Esophagus muscularis mucosa (tissue), 4 donors: Measurements from ENCODE around the gene MAN2A1. TPM values are rescaled to one million over a fixed set of nuclear protein-coding genes. Genes with fewer than 3 reads are reported as not detected.

Experiments
- DNase-seq: peaks from one replicate; pipeline ENCODE4 v3.0.0-alpha.2; 2017; ENCODE audit errors: extremely low spot score
- H3K27ac ChIP-seq, 4 donors: fragments of 200-600 bp; sonication (generic); replicated peaks in 1 of 4; 1 replicate in 3 of 4; 2 replicates in 1 of 4; pipeline ENCODE4 v1.5.1; 2016 to 2019; ENCODE audit warnings: mild to moderate bottlenecking in 1 of 4
- H3K27me3 ChIP-seq, 4 donors: fragments of 200-600 bp; sonication (generic); one replicate each; pipeline versions ENCODE4 v1.5.1 to v1.6.0; 2016 to 2019
- H3K36me3 ChIP-seq, 4 donors: fragments of 200-600 bp; sonication (generic); one replicate each; pipeline ENCODE4 v1.5.1; 2016 to 2019
- H3K4me1 ChIP-seq, 4 donors: fragments of 200-600 bp; sonication (generic); one replicate each; pipeline ENCODE4 v1.5.1; 2016 to 2019
- H3K4me3 ChIP-seq, 4 donors: fragments of 200-600 bp; sonication (generic); 1 replicate in 2 of 4; 2 replicates in 2 of 4; pipeline ENCODE4 v1.5.1; 2016 to 2019; ENCODE audit warnings: mild to moderate bottlenecking in 4 of 4, moderate library complexity in 1 of 4
- H3K9me3 ChIP-seq, 4 donors: fragments of 200-600 bp; sonication (generic); 1 replicate in 3 of 4; 2 replicates in 1 of 4; pipeline ENCODE4 v1.5.1; 2016 to 2019
- EP300 ChIP-seq: sonication (generic); formaldehyde crosslinking; IDR thresholded peaks from one replicate; pipeline ENCODE4 v1.6.1; 2017; ENCODE audit warnings: antibody characterized with exemption
- POLR2A ChIP-seq: fragments of 450-650 bp; IDR thresholded peaks from one replicate; pipeline ENCODE4 v1.6.1; 2017; ENCODE audit warnings: antibody characterized with exemption, moderate library complexity, mild to moderate bottlenecking, low read depth
- POLR2AphosphoS5 ChIP-seq, 2 donors: sonication (generic); formaldehyde crosslinking; IDR thresholded peaks; one replicate each; pipeline ENCODE4 v1.6.1; 2017; ENCODE audit warnings: antibody characterized with exemption in 2 of 2
- WGBS: methylation state at CpG from one replicate; pipeline ENCODE4 v1.1.5; 2018; 5-methylcytosine and 5-hydroxymethylcytosine counted together
- intact Hi-C: fragments of 100-400 bp; cut with DNase I; formaldehyde crosslinking; loops from one replicate; pipeline ENCODE4 v1.15.1; 2023
- total RNA-seq, 4 donors: library from RNA; depleted of rRNA; stranded (reverse); fragments of >200 nt; gene quantifications; one replicate each; pipeline versions ENCODE4 v1.1.0 to v1.2.1, GENCODE V29; 2016
- TF ChIP-seq, protein P1 (sequence below), 3 experiments: fragments of 200-600 bp in 2 of 3; fragments of 450-650 bp in 1 of 3; sonication (generic) in 2 of 3; IDR thresholded peaks; one replicate each; pipeline ENCODE4 v1.5.1; 2017 to 2019; ENCODE audit warnings: antibody characterized with exemption in 3 of 3, mild to moderate bottlenecking in 2 of 3, moderate library complexity in 1 of 3

The MAN2A1 gene
- total RNA-seq, 4 donors from 2014 or later: 22.3 to 29.5 (median 27.4) TPM

DNA sequence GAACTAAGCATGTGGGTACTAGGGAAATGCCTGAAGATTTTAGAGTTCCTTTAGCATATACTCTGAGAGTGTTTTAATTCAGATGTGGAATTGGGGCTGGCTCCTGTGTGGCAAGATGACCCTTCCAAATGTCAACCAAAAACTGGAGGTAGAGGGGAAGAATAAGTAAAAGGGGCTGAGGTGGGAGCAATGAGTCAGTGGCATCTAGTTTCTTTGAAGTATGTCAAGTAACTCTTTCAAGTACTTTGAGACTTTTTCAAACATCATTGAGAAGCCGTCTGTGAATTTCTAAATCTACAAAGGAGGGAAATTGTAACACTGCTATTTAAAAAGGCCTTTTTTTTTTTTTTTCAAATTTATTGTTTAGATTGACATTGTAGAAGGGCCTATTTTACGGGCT, 184.4 kb downstream of the MAN2A1 start:
- H3K4me1 ChIP-seq: no peaks in the 10 kb centered on the region
- no peak overlapping the region for H3K27ac ChIP-seq
- H3K9me3 ChIP-seq: no peaks in the 10 kb centered on the region
- intact Hi-C loops: no loop called here
- no peaks in the 10 kb centered on the region for H3K36me3 ChIP-seq
- WGBS: 93% methylated on average over 2 of the region's 2 CpGs
- no peaks in the 10 kb centered on the region for H3K27me3 ChIP-seq
- DNase-seq: no peak
- H3K4me3 ChIP-seq: no peak overlapping the region
- no peak for TF ChIP-seq EP300
- TF ChIP-seq POLR2A: no peak
- TF ChIP-seq, protein P1, sequence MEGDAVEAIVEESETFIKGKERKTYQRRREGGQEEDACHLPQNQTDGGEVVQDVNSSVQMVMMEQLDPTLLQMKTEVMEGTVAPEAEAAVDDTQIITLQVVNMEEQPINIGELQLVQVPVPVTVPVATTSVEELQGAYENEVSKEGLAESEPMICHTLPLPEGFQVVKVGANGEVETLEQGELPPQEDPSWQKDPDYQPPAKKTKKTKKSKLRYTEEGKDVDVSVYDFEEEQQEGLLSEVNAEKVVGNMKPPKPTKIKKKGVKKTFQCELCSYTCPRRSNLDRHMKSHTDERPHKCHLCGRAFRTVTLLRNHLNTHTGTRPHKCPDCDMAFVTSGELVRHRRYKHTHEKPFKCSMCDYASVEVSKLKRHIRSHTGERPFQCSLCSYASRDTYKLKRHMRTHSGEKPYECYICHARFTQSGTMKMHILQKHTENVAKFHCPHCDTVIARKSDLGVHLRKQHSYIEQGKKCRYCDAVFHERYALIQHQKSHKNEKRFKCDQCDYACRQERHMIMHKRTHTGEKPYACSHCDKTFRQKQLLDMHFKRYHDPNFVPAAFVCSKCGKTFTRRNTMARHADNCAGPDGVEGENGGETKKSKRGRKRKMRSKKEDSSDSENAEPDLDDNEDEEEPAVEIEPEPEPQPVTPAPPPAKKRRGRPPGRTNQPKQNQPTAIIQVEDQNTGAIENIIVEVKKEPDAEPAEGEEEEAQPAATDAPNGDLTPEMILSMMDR (IDR thresholded peaks at IDR 0.05): no peak
- no peak for TF ChIP-seq POLR2AphosphoS5 (IDR thresholded peaks at IDR 0.05)

GRCh38 chr5:109876030-109876725, 186.5 kb downstream of the MAN2A1 start:
- Histone ChIP-seq H3K4me3 (no peak overlapping the region), H3K36me3 (no peaks in the 10 kb centered on the region), H3K4me1 (no peaks in the 10 kb centered on the region), H3K9me3 (no peaks in the 10 kb centered on the region), H3K27ac (no peak overlapping the region), H3K27me3 (no peaks in the 10 kb centered on the region)
- no peak for DNase-seq
- intact Hi-C loops: no loop called here
- 91% methylated on average over 6 of the region's 6 CpGs for WGBS
- TF ChIP-seq, protein P1 (IDR thresholded peaks at IDR 0.05): no peak

GRCh38 chr5:109876941-109877669, 187.4 kb downstream of the MAN2A1 start:
- H3K27me3 ChIP-seq: no peaks in the 10 kb centered on the region
- no peak overlapping the region for H3K4me3 ChIP-seq
- intact Hi-C loops: no loop called here
- H3K4me1 ChIP-seq: no peaks in the 10 kb centered on the region
- DNase-seq: no peak
- H3K27ac ChIP-seq: no peak overlapping the region
- H3K9me3 ChIP-seq: no peaks in the 10 kb centered on the region
- WGBS: 89% methylated on average over 10 of the region's 10 CpGs
- no peaks in the 10 kb centered on the region for H3K36me3 ChIP-seq
- TF ChIP-seq POLR2AphosphoS5 (IDR thresholded peaks at IDR 0.05): no peak
- no peak for TF ChIP-seq POLR2A

DNA sequence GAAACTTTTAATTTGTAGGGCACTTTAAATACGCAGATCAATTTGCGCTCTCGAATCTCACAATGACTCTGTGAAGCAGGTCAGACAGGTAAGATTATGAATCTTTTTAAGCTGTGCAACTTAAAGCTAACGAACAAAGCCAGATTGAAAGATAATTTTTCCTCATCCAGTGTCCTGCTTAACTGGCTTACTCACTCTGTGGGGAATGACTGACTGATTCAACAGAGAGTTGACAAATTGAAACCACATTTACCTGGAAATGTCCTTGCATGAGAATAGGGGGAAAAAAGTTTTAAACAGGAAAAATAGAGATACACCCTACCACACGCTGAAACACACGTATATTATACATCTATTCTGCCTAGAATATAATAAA, 187.9 kb downstream of the MAN2A1 start:
- DNase-seq: no peak
- no peaks in the 10 kb centered on the region for H3K9me3 ChIP-seq
- H3K4me1 ChIP-seq: no peaks in the 10 kb centered on the region
- H3K27me3 ChIP-seq: no peaks in the 10 kb centered on the region
- 95% methylated on average over 6 of the region's 6 CpGs for WGBS
- H3K27ac ChIP-seq: no peak overlapping the region
- TF ChIP-seq EP300: no peak
- TF ChIP-seq, protein P1 (IDR thresholded peaks at IDR 0.05): no peak
- no peak for TF ChIP-seq POLR2AphosphoS5 (IDR thresholded peaks at IDR 0.05)
- no peak for TF ChIP-seq POLR2A
- H3K36me3 ChIP-seq: no peaks in the 10 kb centered on the region
- no peak overlapping the region for H3K4me3 ChIP-seq
- intact Hi-C loops: no loop called here

GRCh38 chr5:109878887-109879286, 189.2 kb downstream of the MAN2A1 start:
- 94% methylated on average over 5 of the region's 5 CpGs for WGBS
- intact Hi-C loops: no loop called here
- Histone ChIP-seq H3K27ac (no peak overlapping the region), H3K4me3 (no peak overlapping the region), H3K9me3 (no peaks in the 10 kb centered on the region), H3K4me1 (no peaks in the 10 kb centered on the region), H3K36me3 (no peaks in the 10 kb centered on the region), H3K27me3 (no peaks in the 10 kb centered on the region)
- DNase-seq: no peak
- TF ChIP-seq EP300 (no peak), POLR2AphosphoS5 (IDR thresholded peaks at IDR 0.05) (no peak), POLR2A (no peak)
- TF ChIP-seq, protein P1 (IDR thresholded peaks at IDR 0.05): no peak
